HG03060 (cell line): Measurements from ENCODE around the gene CDH12.
"Not testable (repeated sequence)": the region's sequence is repeated elsewhere in the genome, so short reads cannot be mapped to it uniquely, and the experiment has no call there.

Experiments used
- ATAC-seq: cut with Tn5 transposase; IDR thresholded peaks from one replicate; pipeline ENCODE4 v1.9.1; 2021; ENCODE audit warnings: low read depth, moderate number of reproducible peaks; ENCODE audit not compliant: unreplicated experiment

Gene CDH12

DNA sequence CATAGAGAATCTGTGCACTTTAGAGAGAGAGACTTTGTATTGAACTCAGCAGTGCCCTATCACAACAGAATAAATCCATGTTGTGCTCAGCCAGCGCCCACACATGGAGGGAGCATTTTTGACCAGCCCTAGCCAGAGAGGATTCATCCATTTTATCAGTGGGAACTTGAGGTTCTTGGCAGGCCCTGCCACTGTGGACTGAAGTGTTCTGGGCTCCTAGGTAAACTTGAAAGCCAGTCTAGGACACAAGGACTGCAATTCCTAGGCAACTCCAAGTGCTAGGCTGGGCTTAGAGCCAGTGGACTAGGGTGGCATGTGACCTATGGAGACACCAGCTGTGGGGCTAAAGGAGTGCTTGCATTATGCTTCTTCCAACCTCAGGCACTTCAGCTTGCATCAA, 523.5 kb downstream of the CDH12 start:
- no peak for ATAC-seq

DNA sequence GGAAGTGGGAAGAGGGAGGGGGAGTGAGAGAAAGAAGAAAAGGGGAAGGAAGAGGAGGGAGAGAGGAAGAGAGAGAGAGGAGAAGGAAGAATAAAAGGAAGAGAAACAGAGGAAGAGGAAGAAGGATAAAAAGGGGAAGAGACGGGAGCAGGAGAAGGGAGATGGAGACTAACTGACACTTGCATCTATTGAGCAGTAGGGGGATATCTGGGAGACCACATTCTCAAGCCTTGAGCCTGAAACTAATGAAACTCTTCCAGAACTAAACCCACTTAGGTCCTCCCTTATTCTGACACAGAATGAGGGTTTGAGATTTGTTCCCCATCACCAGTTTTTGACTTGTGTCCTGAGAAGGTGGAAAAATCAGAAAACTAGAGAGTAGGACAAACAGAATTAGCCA, 533.3 kb downstream of the CDH12 start:
- ATAC-seq, result no peak

DNA sequence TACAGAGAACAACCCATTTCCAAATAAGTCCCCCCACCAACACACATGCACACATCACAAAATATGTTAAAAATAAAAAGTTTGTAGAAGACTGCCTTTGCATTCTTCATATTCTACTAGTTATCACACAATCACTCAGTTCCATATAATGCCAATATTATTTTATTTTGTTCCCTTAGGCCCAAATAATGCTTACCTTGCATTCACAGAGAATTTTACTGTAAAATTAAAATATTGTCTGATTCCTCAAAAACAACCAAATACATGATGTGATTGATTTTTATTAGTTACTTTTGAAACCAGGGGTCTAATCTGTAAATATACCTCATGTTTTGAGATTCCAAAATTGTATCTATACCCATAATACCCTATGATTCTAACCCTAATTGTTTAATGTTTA, 536.9 kb downstream of the CDH12 start:
- ATAC-seq, result no peak

DNA sequence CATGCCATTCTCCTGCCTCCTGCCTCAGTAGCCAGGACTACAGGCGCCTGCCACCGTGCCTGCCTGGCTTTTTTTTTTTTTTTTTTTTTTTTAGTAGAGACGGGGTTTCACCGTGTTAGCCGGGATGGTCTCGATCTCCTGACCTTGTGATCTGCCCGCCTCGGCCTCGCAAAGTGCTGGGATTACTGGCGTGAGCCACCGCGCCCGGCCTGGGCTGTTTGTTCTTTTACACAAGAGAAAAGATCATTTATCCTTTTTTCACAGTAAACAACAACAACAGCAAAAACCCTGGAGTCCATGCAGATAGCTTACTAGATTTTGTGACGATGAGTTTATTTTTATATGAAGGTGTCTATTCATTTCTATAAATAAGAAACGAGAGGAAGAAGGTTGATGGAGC, 538.1 kb downstream of the CDH12 start:
- not testable (repeated sequence) for ATAC-seq

DNA sequence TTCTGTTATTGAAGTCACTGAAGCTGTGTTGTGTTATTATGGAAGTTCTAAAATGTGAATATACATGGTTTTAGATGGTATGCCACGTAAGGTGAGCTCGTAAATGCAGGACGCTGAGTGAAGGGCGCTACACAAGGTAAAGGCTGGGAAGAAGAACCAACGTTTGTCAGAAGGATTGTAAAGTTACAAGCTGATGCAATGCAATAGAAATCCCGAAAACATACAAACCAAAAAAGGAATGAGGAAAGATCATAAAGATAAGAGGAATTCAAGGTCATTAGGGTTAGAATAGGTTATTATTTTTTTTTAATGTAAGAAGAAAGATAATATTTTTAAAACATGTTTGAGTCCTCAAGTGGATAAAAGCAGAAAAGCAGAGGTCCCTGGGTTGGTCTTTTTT, 538.6 kb downstream of the CDH12 start:
- no peak for ATAC-seq

DNA sequence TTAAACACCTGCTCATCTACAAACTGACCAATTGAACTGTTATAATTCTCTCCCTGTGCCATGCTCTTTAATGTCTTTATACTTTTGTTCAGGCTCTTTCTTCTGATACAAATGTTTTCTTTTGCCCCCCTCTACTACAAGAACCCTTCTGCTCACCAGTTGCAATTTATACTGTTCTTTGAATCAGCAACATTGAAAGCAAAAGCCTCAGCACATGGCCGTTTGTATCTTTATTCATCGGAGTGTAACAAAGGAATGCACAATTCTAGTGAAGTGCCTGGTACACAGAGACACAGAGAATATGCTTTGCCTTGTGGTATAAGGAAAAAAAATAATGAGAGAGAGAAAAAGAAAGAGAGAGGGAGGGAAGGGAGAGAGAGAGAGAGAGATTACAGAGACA, 547.1 kb downstream of the CDH12 start:
- ATAC-seq, result no peak

DNA sequence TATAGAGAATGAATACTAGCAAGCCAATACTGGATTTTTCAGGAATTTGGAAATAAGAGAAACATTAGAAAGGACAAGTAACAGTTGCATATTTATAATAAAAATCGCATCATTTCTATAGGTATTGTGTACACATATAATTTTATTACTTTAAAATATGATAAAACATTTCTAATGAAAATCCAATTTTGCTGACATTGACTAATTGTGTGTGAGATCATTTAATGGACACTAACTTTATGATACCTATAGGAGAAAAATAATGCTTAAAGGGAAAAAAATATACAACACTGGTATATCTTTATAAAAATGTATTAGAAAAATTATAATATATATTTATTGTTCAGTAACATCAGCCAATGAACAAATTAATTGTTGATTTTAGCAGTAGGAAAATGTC, 557.3 kb downstream of the CDH12 start:
- ATAC-seq, result no peak

DNA sequence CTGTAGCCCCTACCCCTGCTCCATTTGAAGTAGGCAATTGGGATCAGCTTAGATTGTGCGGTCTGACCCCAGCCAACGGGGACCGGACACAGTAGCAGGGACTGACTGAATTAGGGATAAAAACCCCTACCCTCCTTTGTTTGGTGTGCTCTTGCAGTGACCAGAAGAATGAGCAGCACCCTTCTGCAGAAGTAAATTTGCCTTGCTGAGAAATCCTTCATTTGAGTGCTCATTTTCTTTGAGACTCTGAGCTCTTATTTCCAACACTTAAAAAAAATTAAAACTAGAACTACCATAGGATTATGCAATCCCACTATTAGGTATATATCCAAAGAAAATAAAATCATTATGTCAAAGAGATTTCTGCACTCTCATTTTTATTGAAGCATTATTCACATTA, 560.0 kb downstream of the CDH12 start:
- ATAC-seq, result no peak

DNA sequence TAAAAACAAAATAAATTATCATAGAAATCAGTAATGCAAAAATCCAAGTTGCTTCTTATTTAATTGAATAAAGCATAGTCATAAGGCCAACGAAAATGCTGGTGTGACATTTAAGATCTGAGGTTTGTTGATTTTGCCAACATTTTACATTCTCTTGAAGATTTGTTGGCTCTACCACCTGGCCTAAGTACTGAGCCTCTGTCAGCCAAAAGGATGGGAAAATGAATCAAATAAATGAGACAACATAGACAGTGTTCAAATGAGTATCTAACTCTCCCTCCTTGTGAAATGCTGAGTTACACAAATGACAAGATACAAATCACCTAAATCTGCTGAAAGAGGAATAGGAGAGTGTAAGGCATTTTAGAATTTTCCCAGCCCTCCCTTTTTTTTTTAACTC, 575.0 kb downstream of the CDH12 start:
- ATAC-seq, result no peak

DNA sequence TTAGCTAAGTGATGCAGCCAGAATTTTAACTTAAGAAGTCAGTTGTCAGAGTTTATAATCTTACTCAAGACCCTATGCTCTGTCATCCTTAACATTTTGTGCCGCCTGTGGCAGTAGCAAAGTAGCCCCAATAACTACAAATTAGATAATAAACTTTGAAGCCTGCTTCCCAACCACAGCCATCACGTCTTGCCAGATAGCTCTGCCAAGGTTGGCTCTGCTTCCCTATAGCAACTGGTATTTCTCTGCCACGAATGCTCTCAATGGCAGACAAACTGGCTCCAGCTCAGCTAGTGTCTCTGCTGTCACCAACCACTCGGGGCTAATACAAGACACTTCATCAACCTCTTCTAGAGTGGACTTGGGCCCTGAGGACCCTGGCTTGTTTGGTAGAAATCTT, 576.1 kb downstream of the CDH12 start:
- no peak for ATAC-seq

DNA sequence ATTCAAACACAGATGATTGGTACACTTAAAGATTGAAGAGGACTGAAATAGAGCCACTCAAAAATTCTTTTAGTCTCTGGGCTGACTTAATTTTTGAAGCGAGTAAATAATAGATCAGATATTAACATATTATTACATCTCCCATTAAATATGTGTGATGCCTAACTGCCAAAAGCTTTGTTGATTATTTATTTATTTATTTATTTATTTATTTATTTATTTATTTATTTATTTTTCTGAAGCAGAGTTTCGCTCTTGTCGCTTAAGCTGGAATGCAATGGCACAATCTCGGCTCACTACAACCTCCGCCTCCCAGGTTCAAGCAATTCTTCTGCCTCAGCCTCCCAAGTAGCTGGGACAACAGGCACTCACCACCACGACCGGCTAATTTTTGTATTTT, 587.3 kb downstream of the CDH12 start:
- ATAC-seq, result not testable (repeated sequence)

DNA sequence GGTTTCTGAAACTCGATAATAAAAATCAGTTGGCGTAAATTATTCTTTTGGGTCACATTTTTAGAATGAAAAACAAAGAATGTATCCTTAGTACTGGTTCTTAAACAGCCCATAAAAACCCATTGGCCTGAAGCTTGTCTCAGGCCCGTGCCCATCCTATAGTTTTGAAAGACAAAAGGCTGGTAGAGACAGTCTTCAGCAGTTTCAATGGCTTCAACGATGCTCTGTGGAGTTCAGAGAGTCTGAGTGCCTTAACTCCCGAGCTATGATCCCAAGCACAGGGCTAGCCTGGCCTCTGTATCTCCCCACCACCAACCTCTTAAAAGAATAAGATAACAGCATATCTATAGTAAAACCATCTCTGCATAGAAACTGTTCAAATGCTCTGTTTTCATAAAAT, 595.0 kb downstream of the CDH12 start:
- ATAC-seq, result no peak

DNA sequence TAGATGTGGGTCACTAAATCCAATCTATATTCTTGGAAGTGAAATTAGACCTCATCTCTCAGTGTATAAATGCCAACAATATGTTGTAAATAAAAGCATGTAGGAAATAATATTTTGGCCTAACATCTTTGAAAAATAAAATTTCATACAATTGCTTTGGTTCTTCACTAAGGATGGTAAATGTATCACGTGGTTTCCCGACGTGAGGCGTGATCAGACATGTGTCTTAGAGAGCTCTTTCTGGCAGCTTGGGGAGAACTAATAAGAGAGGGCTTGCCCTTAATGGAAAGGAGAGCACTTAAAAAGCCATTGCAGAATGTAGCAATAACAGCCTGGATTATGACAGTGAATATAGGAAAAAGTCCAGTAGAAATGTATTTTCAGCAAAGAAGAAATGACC, 602.6 kb downstream of the CDH12 start:
- ATAC-seq, result no peak

DNA sequence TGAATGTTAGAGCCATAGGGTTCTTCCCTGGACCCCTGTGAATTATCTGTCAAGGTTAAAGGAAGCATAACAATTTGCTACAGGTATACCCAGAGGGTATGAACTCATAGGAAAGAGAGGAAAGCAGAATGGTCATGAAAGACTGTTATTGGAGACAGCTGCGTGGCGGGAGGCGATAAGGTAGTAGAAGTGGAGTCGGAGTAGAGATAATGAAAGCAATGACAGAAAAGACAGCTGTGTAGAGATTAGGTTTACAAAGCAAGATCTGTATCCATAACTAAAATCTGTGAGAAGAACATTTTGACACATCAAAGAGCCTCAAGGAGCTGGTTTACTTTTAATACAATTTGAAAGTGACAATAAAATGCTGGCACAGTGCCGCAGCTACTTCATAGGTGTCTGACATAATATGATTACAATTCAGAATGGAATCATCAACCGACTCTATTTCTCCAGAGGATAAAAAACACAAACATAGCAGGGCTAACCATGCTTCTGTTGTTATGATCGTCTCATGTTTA, 603.9 kb downstream of the CDH12 start:
- no peak for ATAC-seq

DNA sequence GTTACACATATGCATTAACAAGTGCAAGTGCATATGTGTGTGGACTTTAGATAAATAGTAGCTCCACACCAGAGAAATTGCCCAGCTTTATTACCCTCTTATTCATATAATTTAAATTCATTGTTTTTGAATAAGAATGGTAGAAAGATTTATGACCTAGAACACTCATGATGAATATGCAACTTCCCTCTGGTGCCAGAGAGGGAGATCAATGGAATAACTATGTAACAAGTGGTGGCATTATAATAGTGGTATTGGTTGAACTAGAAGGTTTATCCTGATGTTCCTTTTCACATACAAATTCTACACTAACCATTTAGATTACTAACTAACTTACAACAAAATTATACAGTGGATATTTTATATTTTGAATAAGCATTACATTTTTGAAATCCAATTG, 607.4 kb downstream of the CDH12 start:
- no peak for ATAC-seq

DNA sequence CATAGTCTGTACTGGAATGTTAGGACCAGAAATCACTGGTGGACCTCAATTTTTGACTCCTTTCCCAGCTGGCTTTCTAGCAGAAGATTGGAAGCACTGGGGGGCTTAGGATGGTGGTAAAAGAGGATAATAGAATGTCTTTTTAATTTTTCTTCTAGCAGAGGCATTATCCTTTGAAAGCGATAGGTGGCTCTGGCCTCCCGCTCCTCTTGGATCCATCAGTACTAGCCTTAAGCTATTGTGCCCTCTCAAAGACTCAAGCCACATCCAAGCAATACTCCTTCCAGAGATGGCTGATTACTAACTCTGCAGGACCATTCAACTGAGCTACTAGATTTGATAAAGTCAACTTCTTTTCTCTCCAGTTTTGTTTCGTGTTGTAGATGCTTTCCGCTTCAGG, 610.6 kb downstream of the CDH12 start:
- no peak for ATAC-seq

DNA sequence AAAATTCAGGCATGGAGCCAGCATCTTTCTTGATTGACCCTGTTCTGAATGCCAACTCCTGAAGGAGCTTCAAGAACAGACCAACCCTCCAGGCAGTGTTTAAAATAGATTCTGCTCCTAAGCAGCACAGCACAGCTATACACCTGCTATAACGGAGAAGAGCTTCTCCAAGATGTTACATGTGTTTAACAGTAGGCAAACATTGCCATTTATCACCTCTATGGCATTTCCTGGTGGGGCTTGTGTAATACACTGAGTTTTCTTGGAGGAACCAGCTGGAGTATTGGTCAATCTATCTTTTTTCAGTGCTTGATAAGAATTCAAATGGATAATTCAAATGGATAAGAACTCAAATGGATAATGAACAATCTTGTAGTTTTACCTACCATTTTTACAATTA, 615.1 kb downstream of the CDH12 start:
- ATAC-seq, result no peak

DNA sequence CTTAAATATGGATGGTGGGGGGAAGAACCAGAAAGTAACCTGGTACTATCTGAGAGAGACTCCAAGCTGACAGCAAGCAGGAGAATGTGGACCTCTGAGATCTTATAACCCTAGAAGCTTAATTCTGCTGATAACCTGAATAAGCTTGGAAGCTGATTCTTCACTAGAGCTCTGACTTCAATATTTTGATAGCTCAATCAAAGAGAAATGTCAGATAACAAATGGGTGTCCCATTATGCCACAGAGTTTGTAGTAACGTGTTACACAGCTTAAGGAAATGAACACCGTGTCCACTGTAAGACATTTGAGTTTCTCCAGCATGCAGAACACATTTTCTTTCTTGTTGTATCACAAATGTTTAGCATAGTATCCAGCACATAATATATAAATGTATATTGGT, 626.7 kb downstream of the CDH12 start:
- no peak for ATAC-seq

DNA sequence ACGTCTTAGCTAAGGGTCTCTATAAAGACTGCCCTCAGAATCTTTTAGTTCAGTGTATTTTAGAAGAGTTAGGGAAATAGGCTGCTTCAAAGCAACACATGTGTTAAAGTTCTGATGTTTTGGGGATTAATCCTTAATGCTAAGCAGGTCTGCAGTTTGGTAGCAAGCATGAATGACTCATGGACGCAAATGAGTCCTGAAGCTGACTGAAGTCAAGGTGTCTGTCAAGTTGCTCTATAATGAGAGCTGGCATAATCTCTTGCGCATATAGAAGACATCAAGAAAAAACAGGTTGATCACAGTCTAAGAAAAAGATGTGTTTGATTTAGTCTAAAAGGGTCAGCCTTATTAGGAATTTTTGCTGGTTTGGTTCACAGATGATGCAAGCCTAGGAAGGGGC, 630.1 kb downstream of the CDH12 start:
- ATAC-seq, result no peak

DNA sequence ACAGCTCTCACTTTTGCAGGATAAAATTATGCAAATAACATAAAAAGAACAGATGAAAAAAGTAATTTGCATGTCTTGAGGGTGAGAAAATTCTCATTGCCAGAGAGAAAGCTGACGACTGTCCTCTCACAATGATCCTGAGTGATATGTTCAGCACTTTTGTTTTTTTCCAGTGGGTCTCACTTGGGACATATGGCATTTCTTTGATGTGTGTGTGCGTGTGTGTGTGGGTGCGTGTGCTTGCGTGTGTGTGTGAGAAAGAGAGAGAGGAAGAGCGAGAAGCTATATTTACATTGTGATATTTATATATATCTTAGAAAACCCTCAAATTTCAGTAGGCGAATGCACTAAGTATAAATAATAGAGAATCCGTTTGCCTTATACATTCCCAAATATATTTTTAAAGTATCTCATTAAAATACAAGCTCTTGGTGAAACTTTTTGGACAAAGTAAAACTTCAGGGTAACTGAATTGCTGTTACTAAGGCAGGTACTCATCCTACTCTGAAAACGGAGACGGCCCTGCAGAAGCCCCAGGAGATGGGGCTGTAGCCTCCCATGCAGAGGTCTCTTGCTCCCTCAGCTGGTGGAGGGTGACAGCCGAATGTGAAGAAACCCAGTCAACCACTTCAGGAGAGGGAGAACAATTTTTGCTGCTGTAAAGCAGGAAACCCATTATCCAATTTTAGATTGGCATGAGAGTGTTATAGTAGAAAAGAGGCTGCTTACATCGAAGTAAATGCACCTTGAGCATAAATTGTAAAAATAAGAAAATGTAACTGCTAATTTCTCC, 639.2 kb downstream of the CDH12 start:
- not testable (repeated sequence) for ATAC-seq

DNA sequence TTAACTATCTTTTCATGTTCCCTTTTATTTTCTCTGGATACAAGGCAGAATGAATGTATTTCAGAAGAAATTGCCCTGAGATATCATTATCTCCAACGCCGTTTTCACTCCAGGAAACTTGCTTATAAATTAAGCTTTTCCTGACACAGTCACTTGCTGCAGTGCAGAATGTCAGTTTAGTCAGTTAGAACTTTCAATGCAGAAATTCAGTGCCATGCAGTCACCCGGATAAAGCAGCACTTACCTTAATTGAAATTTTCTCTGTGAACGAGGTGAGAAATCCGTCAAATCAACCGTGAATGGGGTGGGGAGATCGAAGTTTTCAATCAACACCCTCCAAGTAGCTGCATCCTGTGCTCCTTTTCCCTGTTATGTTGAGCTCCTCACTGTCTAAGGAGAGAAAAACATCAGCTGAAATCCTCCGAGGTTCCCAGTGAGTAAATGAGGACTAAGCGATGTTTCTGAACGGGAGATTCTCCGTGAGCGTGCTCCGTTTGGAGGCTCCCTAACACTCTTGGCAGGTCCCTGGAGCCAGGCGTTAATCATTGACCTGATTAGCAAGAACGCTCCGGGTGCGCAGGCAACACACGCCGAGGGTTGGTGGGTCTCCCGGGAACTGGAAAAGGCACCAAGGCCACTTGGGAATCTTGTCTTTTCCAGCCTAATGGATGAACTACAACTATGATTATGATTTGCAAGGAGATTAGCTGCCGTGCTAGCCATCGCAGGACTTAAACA, 640.7 kb downstream of the CDH12 start:
- ATAC-seq, result not testable (repeated sequence)

DNA sequence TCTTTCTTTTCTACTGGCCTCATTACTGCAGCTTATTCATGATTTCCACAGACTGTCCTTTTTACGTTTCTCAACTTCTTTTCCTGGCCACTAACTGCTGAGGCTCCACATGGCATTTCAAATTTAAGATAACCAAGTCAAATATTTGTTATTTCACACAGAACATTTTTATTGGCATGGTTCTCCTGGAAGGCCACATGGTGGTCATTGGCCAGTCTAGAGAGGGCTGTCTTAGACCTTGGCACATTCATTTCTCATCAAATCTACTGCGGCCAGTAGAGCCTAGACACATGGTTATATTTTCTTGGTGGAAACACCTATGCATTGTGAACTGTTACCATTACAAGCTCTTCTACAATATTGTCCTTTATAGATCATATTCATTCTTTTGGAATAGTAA, 644.7 kb downstream of the CDH12 start:
- ATAC-seq, result not testable (repeated sequence)
